ENCODE results near the gene ACKR3. TPM values are rescaled to one million over a fixed set of nuclear protein-coding genes. Genes with fewer than 3 reads are reported as not detected.

The ACKR3 gene
- total RNA-seq, 1 donor from 2014 or later = 23.3 TPM

- no peak for DNase-seq (ENCODE audit: low spot score, unreplicated experiment)
- no peaks in the 10 kb centered on the region for H3K36me3 Mint-ChIP-seq (ENCODE audit: insufficient read depth)
- H3K9me3 Mint-ChIP-seq (ENCODE audit: low read depth) = no peaks in the 10 kb centered on the region
- H3K4me3 Mint-ChIP-seq (ENCODE audit: low read depth) = no peak overlapping the region
- H3K27ac Mint-ChIP-seq = peak overlapping the region; percentile 49
- peaks cover 18% of the 10 kb centered on the region for H3K4me1 Mint-ChIP-seq (ENCODE audit: low read depth)
- peaks cover 34% of the 10 kb centered on the region for H3K27me3 Mint-ChIP-seq
- TF ChIP-seq, protein P1, sequence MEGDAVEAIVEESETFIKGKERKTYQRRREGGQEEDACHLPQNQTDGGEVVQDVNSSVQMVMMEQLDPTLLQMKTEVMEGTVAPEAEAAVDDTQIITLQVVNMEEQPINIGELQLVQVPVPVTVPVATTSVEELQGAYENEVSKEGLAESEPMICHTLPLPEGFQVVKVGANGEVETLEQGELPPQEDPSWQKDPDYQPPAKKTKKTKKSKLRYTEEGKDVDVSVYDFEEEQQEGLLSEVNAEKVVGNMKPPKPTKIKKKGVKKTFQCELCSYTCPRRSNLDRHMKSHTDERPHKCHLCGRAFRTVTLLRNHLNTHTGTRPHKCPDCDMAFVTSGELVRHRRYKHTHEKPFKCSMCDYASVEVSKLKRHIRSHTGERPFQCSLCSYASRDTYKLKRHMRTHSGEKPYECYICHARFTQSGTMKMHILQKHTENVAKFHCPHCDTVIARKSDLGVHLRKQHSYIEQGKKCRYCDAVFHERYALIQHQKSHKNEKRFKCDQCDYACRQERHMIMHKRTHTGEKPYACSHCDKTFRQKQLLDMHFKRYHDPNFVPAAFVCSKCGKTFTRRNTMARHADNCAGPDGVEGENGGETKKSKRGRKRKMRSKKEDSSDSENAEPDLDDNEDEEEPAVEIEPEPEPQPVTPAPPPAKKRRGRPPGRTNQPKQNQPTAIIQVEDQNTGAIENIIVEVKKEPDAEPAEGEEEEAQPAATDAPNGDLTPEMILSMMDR (IDR thresholded peaks at IDR 0.05; ENCODE audit: unreplicated experiment) = no peak
Observed at GRCh38 chr2:236527159-236527630, 42.4 kb upstream of the ACKR3 start.

- H3K27me3 Mint-ChIP-seq = peaks cover 40% of the 10 kb centered on the region
- H3K9me3 Mint-ChIP-seq (ENCODE audit: low read depth) = no peaks in the 10 kb centered on the region
- DNase-seq (ENCODE audit: low spot score, unreplicated experiment) = no peak
- no peak overlapping the region for H3K27ac Mint-ChIP-seq
- TF ChIP-seq, protein P1 (IDR thresholded peaks at IDR 0.05; ENCODE audit: unreplicated experiment) = no peak
- no peak overlapping the region for H3K4me3 Mint-ChIP-seq (ENCODE audit: low read depth)
- H3K4me1 Mint-ChIP-seq (ENCODE audit: low read depth) = peaks cover 18% of the 10 kb centered on the region
- H3K36me3 Mint-ChIP-seq (ENCODE audit: insufficient read depth) = no peaks in the 10 kb centered on the region
Observed at GRCh38 chr2:236529606-236530005, 40.0 kb upstream of the ACKR3 start.

GRCh38 chr2:236530512-236530911 lies 39.1 kb upstream of the ACKR3 start:
- H3K4me3 Mint-ChIP-seq (ENCODE audit: low read depth) = no peak overlapping the region
- TF ChIP-seq, protein P1 (IDR thresholded peaks at IDR 0.05; ENCODE audit: unreplicated experiment) = no peak
- no peaks in the 10 kb centered on the region for H3K9me3 Mint-ChIP-seq (ENCODE audit: low read depth)
- H3K4me1 Mint-ChIP-seq (ENCODE audit: low read depth) = peaks cover 18% of the 10 kb centered on the region
- no peak overlapping the region for H3K27ac Mint-ChIP-seq
- no peak for DNase-seq (ENCODE audit: low spot score, unreplicated experiment)
- H3K36me3 Mint-ChIP-seq (ENCODE audit: insufficient read depth) = no peaks in the 10 kb centered on the region
- peaks cover 42% of the 10 kb centered on the region for H3K27me3 Mint-ChIP-seq

GRCh38 chr2:236531195-236531594 lies 38.4 kb upstream of the ACKR3 start:
- no peak overlapping the region for H3K27ac Mint-ChIP-seq
- no peak for DNase-seq (ENCODE audit: low spot score, unreplicated experiment)
- TF ChIP-seq, protein P1 (IDR thresholded peaks at IDR 0.05; ENCODE audit: unreplicated experiment) = no peak
- peaks cover 18% of the 10 kb centered on the region for H3K4me1 Mint-ChIP-seq (ENCODE audit: low read depth)
- H3K4me3 Mint-ChIP-seq (ENCODE audit: low read depth) = no peak overlapping the region
- H3K9me3 Mint-ChIP-seq (ENCODE audit: low read depth) = no peaks in the 10 kb centered on the region
- no peaks in the 10 kb centered on the region for H3K36me3 Mint-ChIP-seq (ENCODE audit: insufficient read depth)
- peaks cover 49% of the 10 kb centered on the region for H3K27me3 Mint-ChIP-seq

- no peak overlapping the region for H3K27ac Mint-ChIP-seq
- peaks cover 11% of the 10 kb centered on the region for H3K4me1 Mint-ChIP-seq (ENCODE audit: low read depth)
- H3K36me3 Mint-ChIP-seq (ENCODE audit: insufficient read depth) = no peaks in the 10 kb centered on the region
- no peak overlapping the region for H3K4me3 Mint-ChIP-seq (ENCODE audit: low read depth)
- TF ChIP-seq, protein P1 (IDR thresholded peaks at IDR 0.05; ENCODE audit: unreplicated experiment) = no peak
- H3K27me3 Mint-ChIP-seq = peaks cover 57% of the 10 kb centered on the region
- DNase-seq (ENCODE audit: low spot score, unreplicated experiment) = no peak
- no peaks in the 10 kb centered on the region for H3K9me3 Mint-ChIP-seq (ENCODE audit: low read depth)
Observed at GRCh38 chr2:236531996-236532395, 37.6 kb upstream of the ACKR3 start.

Measured in progenitor cell of endocrine pancreas (in vitro differentiated cells).